NCI-H526 (cell line): Measurements from ENCODE around the gene PCNX4.
"Not testable (repeated sequence)": the region's sequence is repeated elsewhere in the genome, so short reads cannot be mapped to it uniquely, and the experiment has no call there.

Experiments used
- DNase-seq, 2 experiments: peaks; one replicate each; lab custom pipeline; 2025; lab: John Stamatoyannopoulos, UW

The PCNX4 gene

DNA sequence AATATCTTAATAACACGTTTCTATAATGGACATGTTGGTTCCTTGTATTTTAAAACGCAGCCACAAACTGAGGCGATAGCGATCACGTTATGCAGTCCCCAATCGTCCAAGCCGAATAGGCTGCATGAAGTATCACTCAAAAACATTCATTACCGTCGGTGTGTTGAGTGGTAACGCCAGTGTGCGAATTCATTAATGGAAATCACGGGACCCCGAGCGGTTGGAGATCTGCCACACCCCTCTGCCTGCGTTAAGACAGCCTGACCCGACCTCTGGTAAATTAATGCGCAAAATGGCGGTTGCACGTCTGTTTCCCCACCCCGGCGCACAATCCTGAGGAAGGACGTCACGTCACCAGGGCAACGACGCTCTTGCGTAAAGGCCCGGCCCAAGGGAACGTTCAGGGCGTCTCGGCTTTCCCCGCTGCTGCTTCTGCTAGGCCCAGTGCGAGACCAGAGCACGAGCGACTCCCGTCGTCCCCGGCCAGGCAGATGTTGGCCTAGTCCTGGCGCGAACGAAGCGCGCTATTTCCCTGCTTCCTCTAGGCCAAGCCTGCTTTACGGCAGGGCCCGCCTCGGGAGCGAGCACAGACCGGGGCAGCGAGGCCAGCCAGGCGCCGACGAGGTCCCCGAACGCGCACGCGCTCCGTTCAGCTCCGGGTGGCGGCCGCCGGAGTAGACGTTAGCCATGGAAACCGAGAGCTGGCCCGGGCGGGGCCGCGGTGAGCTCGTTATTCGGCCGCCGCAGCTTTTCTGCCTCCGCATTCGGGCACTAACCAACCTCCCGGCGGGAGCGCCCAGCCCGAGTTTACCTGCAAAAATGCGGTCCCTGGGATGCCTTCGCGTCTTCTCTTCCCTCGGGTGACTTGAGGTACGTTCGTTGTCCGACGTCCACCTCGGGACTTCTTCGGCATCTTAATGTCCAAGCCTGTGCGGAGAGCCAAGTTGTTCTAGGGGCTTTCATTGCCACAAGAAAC is at the start of gene PCNX4:
PCNX4 (plus strand) TSS at position 374 of the 976 bp plus-strand sequence. CDS start 15,716 bp downstream, outside the sequence.
- DNase-seq = peak; percentile 99

DNA sequence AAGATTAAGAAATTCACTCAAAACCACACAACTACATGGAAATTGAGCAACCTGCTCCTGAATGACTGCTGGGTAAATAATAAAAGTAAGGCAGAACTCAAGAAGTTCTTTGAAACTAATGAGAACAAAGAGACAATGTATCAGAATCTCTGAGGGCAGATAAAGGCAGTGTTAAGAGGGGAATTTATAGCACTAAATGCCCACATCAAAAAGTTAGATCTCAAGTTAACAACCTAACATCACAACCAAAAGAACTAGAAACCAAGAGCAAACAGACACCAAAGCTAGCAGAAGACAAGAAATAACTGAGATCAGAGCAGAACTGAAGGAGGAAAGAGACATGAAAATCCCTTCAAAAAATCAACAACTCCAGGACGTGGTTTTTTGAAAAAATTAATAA is 43.7 kb upstream of the PCNX4 start:
- DNase-seq = not testable (repeated sequence)

DNA sequence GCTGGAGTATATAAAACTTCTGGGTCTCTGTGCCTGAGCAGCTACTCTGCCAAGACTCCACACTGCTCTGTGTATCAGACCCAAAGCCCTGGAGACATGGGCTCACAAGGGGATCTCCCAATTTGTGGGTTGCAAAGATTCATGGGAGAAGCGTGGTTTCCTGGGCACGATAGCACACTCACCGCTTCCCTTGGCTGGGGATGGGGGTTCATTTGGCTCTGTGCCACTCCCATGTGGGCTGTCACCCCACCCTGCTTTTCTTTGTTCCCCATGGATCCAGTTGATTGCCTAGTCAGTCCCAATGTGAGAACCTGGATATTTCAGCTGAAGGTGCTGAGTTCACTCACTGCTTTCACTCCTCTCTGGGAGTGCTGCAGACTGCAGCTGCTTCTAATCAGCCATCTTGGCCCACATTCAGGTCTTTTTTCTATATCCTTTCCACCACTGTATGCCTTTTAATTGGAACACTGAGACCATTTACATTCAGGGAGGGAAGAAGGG is 40.0 kb upstream of the PCNX4 start:
- no peak for DNase-seq

DNA sequence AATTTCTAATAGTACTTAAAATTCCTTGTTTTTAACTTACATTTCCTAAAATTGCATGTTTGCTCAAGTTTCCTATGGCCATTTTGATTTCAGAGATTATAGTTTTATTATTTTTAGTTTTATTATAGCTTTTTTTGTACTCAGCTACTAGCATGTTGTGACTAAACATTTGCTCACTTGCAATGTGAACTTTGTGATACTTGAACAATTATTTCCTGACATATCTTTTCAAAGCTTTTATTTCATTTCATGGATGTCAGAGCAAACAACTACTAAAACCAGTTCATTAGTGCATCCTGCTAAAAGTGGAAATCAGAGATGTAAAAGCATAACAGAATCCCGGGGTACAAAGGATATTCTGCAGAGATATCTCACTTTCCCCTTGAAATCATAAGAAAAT is 33.6 kb upstream of the PCNX4 start:
- DNase-seq = no peak

DNA sequence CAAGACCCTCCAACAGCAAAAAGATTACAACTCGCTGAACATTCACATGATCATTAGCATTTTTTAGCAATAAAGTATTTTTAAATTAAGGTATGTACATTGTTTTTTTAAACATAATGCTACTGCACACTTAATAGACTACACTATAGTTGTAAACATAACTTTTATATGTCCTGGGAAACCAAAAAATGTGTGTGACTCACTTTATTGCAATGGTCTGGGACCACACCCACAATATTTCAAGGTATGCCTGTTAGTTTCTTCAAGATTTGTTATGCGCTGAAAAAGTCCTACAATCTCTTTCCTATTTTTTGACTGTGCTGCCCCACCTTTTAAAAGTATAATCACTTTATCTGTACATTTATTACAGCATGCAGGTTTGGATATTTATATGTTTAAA is 30.4 kb upstream of the PCNX4 start:
- no peak for DNase-seq

DNA sequence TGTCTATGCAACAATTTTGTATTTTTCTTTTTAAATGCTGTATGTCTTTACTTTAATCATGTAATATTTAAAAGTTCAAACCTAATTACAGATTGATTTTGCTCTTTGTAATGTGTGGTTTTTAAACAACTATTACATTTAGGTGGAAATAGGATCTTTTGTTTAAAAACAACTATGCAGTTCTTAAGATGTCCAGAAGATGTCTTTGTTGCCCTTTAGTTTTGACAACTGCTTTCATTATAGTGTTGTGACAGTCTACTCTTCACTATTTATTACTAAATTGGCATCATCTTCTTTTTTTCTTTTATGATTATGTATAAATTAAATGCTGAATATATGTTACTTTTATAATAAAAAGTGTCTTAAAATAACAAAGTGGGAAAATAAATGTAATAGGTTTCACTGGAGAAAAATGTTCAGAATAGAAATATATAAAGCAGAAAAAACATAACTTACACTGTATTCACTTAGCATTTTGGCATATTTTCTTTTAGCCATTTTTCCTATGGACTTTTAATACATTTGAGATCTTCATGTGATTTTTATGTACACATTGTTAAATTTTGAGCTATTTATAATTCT is 27.1 kb upstream of the PCNX4 start:
- DNase-seq = peak in 1 of 2 experiments; percentile 31

DNA sequence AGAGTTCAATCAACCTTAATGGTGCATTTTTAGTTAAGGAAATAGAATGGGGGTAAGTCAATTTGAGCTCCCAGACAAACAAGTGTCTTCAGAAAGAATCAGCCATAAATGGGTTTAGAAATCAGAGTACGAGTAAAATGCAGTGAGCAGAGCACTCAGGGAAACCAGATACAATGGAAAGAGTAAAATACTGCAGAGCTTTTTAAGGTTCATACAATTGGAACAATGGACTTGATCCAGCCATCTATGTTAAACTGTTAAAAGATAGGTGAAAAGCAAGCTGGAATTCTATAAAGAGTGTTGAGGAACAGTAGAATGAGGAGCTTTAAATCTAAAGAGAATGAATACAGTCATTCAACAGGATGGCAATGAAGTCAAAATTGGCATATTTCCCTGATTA is 23.8 kb upstream of the PCNX4 start:
- DNase-seq = no peak

DNA sequence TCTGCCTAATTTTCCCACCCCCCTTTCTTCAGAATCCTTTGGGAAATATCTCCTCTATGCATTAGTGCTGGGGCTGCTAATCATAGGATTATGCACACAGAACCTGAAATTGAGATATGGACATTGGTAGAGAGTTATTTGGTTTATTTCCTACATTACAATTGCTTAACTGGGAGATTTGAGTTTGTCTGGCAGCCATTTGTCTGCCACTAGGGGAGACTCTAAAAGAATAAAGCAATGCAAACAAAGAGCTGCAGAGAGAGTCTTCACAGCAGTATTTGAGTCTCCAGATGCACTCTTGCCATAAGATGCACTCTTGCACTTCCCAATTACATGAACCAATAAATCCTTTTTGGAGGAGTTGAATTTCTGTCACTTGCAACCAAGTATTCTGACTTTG is 12.0 kb upstream of the PCNX4 start:
- DNase-seq = no peak

DNA sequence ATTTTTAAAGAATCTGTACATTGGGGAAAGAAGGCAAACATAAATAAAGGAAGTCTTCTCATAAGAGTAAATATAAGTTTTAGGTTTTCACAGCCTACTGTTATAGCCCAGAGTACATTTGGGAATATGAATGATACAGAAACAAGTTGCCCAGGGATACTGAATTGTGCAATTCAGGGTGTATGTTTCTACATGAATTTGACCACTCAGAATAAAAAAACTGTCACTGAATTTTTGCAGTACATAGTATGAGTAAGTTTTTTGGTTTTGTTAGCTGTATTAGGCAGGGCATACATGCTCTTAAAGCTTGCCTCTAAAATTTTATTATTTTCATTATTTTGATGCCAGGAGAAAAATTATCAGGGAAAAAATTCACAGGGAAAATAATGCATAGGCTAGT is 6.6 kb upstream of the PCNX4 start:
- no peak for DNase-seq

DNA sequence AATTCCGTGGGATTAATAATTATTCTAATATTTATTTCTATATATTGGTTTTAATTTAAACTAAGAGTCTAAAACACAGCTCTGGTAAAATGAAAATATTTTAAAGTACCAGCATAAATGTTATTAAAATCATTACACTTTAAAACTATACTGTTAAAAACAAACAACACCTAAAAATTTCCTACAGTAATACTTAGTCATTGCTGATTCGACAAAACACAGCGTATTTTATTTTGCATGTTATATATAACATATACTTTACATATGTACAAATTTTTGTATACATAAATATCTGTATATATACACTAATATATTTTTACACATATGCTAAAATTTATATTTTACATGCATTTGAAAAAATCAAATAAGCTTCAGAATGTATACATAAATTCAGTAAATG is 6.0 kb upstream of the PCNX4 start:
- no peak for DNase-seq

DNA sequence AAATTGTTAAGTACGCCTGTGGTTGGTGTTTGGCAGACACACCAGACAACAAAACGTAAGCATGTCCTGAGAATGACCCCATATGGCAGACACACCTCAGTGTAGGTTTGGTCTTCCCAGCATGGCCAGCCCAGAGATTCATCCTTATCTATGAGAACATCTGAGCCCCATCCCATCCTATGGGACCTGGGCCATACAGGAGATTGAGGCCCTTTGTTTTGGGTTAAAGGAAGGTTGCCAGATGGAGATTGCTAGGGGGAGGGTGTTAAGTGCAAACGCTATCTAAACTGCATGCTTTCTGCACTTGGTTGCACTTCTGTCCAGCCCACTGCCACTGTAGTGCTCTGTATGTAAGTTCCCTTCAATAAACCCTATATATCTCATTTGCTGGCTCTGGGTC is 4.1 kb upstream of the PCNX4 start:
- DNase-seq = no peak

DNA sequence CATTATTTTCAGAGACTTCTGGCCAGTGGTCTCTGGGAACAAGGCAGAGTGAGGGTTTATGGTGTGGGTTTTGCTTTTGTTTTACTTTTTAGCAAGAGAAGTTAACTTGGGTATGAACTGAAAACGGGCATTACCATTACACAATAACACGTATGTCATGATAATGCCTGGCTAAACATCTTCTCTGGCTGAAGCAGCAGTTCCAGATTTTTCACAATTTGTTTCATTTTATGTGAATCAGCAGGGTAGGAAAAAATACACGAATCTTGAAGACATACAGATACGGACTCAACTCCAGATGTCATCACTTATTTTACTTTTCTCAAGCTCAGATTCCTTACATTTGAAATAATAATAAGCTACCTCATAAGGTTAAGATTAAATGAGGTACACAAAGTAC is 2.5 kb upstream of the PCNX4 start:
- DNase-seq = no peak

DNA sequence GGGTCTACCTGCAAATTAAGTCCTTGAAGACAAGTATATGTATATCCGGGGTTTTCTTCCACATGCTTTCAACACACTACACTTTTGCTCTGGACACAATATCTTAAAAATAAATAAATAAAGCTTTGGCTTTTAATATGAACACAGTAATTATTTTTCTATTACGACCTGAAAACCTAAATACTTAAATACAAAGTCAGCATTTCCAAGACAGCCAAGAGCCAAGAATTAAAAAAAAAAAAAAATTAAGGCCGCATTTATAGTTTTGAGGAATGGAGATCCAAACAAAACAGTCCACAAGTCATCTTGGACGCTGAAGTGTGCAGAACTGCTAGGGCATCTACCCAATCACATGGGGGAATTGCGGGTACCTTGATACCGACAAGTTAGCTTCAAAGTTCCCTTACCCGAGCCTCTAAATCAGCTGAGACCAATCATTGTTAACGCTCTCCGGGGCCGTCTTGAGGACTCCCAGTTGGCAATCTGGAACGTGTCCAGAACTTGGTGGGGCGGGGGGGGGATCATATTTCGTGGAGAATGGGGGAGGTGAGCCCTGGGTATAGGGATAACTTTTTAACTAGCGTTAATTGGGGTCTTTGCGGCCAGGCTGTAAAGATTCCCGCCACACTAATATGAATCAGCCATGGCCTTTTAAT is 731 bp upstream of the PCNX4 start:
- peak; percentile 51 to 52 for DNase-seq

DNA sequence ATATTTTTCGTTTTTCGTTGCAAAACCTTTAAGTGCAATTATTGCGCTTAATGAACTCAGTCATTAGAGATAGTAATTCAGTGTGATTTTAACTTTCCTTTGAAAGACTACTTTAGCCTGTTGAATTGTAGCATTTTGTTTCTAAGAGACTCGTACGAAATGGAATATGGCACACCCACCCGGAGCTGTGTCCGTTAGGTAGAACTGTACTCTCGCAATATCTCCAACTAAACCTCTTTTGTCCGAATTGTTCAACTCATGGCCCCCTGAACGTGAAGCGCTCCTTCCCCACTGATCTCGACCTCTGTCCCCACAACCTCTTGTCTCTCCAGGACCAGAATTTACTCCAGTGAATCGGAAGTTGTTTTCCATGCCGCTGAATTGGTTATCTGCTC is 800 bp downstream of the PCNX4 start:
- peak; percentile 20 to 40 for DNase-seq

DNA sequence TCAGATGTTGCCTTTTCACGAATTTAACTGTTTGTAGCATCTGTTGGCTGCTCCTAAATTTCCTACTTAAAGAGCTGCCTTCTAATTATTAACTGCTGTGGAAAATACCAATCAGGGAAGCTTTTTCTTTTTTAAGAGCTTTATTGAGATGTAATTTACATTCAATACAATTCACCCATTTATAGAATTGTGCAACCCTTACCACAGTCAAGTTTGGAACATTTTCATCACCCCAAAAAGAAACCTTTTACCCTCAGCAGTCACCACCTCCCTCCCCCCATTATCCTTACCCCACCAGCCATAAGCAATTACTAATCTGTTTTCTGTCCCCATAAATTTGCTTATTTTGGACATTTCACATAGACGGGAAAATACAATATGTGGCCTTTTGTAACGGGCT is 1.4 kb downstream of the PCNX4 start:
- no peak for DNase-seq

DNA sequence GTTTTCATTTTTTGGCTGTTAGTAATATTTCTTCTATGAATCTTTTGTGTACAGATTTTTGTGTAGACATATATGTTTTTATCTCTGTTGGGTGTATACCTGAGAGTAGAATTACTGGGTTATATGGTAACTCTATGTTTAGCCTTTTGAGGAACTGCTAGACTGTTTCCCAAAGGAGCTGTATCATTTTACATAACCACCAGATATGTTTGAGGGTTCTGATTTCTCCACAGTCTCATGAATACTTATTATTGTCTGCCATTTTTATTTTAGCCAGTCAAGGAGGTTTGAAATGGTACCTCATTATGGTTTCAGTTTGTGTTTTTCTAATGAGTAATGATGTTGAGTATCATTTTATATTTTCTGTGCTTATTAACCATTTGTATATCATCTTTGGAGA is 1.9 kb downstream of the PCNX4 start:
- peak; percentile 3 to 16 for DNase-seq

DNA sequence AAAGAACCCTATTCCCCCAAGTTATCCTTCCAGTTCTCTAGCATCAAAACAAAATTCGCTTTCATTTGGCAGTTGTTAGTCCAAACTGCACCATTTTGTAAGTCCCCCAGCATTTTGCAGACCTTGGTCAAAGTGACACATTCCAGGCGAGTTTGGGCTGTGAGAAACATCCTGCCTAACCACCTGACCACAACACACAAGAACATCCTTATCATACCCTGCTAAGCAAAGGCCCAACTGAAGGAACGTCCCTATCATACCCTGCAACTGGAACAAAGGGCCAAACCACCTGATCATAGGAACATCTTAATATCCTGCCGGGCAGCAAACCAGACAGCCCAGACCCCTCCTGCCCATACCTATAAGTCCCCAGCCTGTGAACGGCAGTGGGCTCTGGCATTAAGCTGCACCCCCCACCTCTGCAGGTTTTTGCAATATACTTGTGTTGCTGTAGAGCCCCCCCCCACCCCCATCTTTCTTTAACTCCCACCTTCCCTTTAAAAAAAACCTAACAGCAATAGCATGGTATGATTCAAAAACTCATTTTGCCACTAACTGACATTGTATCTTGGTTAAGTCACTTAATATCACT is 2.7 kb downstream of the PCNX4 start:
- peak; percentile 13 to 31 for DNase-seq

DNA sequence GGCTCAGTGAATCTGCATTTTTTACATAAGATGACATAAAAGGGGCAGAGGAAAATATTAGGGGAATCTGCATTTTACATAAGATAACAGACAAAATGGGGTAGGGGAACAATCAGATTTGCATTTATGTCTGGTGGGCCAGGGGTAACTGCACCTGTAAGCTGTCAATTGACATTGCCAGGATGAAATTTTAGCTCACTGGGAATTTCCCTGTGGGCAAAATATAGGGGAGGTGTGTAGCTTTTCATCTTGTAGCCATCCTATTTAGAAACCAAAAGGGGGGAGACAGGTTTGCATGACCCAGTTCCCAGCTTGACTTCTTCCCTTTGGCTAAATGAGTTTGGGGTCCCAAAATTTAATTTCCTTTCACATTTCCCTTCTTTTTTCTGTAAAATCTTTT is 3.5 kb downstream of the PCNX4 start:
- DNase-seq = no peak

DNA sequence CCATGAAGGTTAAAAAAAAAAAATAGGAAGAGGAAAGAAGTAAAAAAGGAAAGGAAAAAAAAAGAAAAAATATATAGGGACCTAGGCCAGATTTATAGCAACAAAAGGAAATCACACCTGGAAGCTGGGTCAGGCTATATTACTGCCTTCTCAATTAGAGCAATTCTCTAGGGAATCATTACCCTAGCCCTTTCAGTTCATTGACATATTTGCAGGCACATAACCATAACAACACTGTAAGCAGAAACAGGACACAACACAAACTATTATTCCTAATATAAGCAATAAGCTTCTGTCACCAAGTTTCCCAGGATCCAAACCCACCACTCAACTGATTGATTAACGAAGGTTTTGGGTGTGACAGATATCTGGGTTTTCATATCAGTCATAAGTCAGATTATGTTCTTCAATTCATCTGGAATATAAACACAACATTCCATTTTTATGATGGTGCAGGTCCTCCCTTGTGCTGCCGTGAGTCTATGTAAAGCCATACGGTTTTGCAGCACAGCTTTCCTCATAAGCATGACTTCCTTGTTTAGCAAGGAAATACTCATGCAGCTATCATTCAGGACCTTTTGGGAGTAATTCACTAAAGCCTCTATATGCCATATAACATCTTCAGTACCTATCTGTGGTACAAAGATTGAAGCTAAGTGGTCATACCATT is 4.2 kb downstream of the PCNX4 start:
- peak in 1 of 2 experiments; percentile 3 for DNase-seq

DNA sequence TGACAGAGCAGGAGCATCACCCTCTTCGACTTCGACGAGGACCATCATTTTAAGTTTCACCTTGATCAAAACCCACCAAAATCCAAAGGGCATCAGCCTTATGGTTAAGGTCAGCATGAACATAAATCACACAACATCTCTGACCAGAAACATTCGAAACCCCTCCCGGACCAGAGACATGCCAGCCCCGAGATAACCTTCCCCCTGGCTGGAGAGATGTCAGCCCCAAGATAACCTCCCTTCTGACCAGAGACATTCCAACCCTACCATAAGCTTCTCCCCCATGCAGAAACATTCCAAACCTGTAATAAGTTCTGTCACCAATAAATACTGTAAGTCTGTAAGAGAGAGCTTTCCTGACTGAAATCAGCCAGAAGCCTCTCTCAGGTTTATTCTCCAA is 6.3 kb downstream of the PCNX4 start:
- DNase-seq = no peak

DNA sequence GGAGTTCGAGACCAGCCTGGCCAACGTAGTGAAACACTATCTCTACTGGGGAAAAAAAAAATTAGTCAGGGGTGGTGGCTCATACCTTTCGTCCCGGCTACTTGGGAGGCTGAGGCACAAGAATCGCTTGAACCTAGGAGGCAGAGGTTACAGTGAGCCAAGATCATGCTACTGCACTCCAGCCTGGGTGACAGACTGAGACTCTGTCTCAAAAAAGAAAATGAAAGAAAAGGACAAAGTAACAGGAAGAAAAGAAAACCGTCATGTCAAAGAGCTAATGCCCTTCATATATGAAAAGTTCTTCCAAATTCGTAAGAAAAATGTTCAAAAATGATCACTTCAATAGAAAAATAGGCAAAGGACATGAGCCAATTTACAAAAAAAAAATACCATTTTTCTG is 8.1 kb downstream of the PCNX4 start:
- DNase-seq = not testable (repeated sequence)

DNA sequence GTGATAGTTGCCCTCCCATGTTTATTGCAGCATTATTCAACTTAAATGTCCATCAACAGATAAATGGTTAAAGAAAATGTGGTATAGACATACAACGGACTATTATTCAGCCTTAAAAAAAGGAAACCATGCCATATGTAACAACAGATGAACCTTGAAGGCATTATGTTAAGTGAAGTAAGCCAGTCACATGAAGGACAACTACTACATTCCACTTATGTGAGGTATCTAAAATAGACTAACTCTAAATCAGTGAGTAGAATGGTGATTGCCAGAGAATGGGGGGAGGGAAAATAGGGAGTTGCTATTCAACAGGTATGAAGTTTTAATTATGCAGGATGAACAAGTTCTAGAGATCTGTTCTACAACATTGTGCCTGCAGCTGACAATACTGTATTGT is 10.1 kb downstream of the PCNX4 start:
- DNase-seq = no peak
